ENCODE measurements around the gene DDX51.
"Not testable (repeated sequence)": the region's sequence is repeated elsewhere in the genome, so short reads cannot be mapped to it uniquely, and the experiment has no call there.

The DDX51 gene

DNA sequence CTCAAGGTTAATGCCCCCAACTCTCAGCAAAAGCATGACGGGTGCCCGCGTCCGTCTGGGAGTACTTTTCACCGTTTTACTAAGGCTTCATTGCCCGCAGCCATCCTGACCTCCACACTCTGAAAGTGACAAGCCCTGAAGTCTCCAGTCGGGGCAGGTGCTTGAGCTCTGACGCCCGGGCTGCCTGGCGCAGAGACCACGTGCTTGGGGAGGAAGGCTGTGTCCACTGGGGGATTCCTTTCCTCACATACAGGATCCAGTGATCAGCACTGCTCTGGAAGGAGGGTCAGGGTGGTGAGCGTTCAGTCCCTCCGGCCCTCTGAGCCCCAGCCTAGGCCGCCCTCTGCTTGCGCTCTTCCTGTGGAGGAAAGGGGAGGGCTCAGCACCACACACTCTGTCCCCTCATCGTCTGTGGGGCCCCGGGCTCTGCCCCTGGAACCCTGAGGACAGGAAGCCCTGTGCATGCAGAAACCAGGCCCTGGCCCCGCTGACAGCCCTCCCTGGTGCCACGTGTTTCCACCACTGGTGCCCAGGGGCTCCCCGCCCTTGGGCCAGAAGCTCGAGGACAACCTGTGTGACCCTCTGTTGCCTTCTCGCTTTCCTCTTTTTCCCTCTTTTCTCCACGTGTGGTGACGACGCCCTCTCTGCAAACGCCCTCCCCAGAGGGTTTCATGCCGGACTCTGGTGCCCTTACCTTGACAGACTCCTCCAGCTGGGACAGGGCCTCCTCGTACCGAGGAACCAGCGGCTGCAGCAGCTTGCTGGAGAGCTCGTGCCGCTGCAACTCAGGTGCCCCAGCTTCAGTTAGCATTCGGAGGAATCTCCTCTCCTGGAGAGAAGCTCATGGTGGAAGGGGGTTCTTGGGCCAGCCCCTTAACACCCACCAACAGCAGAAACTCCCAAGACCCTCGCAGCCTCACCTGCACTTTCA, 4.9 kb downstream of the DDX51 start:
- DNase-seq: no peak

DNA sequence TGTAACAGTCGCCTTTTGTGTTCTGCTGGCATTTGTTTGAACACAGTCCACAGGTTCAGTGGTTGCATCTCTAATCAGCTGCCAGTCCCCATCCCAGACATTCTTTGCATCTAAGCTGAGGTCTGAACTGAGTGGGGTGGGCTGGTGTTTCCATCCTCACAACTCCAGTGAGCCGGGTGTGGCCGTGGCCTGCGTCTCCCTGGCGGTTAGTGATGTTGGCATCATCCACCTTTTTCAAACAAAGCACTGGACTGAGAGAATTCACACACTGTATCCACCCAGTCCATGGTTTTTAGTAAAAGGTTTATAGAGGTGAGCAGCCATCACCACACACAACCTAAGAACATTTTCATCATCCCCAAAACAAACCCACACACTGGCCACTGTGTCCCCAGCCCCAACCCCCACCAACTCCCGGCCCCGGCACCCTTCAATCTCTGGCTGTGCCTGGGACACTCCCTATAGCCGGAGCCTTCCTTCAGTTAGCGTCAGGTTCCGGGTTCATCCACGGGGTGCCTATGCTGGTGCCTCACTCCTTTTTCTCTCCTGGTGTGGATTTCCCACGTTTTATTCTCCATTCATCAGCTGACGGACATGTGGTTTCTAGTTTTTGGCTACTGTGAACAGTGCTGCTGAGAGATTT, 6.5 kb downstream of the DDX51 start:
- no peak for DNase-seq

DNA sequence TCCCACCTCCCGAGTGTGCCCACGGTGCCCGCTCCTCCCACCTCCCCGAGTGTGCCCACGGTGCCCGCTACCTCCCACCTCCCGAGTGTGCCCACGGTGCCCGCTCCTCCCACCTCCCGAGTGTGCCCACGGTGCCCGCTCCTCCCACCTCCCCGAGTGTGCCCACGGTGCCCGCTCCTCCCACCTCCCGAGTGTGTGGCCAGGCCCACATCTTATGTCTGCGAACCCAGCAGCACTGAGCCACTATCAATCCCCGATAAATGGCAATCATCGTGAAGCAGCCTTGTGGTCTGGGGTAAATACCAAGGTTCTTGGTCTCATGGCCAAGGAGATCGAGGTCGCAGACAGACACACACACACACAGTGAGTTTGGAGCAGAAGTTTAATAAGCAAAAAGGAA, 7.9 kb downstream of the DDX51 start:
- DNase-seq: not testable (repeated sequence)

DNA sequence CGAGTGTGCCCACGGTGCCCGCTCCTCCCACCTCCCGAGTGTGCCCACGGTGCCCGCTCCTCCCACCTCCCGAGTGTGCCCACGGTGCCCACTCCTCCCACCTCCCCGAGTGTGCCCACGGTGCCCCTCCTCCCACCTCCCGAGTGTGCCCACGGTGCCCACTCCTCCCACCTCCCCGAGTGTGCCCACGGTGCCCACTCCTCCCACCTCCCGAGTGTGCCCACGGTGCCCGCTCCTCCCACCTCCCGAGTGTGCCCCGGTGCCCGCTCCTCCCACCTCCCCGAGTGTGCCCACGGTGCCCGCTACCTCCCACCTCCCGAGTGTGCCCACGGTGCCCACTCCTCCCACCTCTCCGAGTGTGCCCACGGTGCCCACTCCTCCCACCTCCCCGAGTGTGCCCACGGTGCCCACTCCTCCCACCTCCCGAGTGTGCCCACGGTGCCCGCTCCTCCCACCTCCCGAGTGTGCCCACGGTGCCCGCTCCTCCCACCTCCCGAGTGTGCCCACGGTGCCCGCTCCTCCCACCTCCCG, 9.4 kb downstream of the DDX51 start:
- DNase-seq: not testable (repeated sequence)

DNA sequence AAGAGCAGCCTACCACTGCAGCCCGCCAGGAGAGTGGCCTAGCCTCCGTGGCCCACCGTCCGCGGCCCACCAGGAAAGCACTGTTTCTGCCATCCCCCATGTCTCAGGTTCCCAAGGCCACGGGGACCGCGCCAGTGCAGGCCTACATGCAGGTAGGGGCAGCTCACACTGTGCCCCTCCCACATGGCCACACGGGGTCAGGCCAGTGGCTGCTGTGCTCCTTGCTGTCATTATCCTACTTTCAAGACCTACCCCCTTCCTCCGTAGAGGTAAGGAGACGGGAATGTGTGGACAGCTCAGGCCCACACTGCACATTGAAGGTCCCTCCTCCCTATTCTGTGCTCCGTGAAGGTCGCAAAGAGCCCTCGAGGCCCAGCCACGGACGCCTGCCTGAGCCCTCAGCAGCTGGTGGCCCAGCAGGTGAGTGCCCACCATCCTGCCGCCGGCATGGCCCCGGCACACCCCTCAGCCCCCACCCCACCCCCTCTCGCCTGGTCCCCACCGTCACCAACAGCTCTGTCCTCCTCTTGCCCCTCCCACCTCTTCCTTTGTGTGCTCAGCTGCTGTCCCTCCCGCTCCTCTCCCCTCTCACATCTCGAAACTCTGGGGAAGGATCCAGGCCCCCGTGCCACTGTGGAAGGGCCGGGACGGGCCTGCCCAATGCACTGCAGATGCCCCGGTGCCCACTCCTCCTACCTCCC, 10.0 kb downstream of the DDX51 start:
- DNase-seq: no peak

DNA sequence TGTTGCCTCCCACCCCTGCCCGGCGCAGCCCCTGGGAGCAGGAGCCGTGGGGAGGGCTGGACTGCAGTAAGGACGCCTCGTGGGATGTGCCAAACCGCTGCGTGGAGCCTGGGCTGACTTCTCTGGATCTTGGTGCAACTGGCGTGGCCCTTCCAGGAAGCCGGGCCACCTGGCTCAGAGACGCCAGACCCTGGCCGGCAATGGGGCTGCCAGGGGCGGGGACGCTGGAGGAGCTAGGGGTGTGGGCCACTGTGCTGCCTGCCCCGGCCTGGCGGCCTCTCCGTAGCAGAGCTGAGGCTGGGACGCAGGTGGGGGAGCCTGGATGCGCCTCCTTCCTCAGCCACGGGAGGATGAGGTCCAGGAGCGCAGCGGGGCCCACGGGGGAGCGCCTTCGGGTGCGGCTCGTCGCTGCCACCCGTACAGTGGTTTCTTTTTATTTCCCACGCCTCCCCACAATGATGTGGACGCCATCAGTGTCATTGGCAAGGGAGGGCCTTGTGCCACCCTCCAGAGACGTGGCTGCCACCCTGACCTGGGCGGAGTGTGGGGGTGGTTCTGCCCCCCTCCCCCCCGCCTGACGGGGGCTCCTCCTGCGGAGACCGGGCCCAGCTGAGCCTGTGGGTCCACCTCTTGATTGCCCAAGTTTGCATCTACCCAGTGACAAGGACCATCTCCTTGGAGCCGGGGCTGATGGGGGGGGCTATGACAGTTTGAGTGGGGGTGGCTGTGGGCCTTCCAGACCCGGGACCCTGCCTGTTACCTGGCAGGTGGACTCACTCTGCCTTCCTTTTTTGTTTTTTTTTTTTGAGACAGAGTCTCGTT, 11.3 kb downstream of the DDX51 start:
- DNase-seq: no peak

DNA sequence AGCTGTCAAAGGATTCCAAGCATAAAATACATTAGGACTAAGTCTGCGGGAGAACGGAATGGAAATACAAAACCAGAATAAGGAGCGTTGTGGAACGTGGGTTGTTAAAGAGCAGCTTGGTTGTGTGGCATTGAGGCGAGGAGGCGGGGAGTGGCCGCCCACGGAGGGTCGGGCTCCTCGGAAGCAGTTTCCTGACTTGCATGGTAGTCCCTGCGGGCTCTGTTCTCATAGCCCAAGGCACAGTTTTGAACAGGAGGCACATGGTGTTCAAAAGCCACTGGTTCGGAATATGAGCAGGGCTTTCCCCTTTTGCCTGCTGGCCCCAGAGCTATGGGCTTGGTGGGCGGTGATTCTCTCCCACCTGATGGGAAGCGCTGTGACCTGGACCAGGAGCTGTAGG, 12.2 kb downstream of the DDX51 start:
- DNase-seq: no peak

DNA sequence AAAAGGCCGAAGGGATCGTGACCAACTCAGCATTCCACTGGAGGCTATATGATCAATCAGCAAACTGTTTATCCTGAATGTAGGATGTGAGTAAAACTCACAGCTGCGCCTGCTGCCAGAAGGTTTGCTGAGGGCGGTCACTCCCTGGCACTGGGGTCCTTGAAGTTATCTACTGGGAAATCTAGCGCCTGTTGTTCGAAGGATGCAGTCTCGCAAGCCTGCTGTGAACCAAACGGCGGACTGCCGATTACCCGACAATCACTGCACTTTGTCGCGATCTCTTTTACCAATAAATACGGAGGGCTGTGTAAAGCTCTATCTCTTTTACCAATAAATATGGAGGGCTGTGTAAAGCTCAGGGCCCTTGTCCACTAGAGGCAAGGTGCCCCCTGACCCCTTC, 12.9 kb downstream of the DDX51 start:
- no peak for DNase-seq

DNA sequence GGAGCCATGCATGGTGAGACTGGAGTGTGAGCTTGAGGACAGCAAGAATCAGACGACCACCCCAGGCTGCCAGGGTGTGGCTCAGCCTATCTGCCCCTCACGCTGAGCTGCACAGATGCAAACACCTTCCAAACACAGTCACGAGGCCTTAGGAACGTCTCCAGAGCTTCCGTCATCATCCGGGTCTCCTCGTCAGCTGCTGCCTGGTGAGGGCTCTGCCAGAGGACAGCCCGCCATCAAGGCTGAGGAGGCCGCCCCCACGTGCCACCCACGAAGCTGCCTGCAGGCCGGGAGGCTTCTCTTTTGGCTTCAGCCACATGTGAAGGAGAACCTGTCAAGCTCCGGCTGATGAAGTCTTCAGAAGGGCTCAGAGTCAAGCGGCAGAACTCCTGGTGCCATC, 13.4 kb downstream of the DDX51 start:
- DNase-seq: no peak

DNA sequence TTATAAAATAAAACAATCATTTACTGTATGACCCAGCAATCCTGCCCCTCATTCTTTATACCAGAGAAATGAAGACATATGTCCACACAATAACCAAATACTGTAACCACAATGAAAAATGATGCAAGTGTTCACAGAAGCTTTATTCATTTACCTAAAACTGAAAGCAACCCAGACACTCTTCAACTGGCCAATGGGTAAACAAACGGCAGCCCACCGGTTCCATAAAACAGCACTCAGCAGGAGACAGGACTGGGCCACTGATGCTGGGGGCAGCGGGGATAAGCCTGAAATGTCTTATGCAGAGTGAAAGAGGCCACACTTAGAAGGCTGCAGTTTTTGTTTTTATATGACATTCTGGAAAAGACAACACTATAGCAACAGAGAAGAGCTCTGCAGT, 15.1 kb downstream of the DDX51 start:
- no peak for DNase-seq

DNA sequence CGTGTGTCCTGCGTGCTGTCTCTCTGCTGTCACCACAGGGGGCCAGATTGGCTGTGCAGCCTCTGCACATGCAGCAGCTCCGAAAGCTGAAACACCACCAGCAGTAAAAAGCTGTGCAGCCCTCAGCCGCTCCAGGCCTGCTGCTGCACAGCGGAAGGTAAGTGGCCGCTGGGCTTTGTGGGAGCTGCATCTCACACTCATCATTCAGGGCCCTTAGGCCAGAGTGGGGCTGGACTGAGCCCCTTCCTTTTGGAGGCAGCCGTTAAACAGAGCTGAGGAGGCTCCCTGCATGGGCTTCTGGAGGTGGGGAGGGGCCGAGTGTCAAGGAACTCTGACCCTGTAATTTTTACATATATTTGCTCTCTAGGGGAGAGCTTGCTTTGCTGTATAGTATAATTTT, 17.1 kb downstream of the DDX51 start:
- DNase-seq: no peak

DNA sequence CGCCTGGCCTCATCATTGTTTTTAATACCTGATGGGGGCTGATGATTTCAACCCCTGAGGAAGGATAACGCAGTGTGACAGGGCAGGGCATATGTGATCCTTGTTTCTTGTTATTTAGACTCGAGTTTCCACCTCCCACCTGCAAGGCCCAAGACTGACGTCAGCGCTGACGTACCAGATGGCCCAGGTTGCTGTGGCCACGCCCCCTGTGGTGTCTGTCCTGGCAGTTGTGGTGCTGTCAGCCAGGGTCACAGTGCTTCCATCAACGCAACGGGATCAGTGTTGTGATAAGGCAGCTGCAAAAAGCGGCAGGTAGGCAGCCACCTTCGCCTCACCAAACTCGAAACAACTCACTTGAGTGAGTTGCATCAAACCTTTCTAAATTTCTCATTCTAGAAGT, 18.4 kb downstream of the DDX51 start:
- DNase-seq: no peak

DNA sequence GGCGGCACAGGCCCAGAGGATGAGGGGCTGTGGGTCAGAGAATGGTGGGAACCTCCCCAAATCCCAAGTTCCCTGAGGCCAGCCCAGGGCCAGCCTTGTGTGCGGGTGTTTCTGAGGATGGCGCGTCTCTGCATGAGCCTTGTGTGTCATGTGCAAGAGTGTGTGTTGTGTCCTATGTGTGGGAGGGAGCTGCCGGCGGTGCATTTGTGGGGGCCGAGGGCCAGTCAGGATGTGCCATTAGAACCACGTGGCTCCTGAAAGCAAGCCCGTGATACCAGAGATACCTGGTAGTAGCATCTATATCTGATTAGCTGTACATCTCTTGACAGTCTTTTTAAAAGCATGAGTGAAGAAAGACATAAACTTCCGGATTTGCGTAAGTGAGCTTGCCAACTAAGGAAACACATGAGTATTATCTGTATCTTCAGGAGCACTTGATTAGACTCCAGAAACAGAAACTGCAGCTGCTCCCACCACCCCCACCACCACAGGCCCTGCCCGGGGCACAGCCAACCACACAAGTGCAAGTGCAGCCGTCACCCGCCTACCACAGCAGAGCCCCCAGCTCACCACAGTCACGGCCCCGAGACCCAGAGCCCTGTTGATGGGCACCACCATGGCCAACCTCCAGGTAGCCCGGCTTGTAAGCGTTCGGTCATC, 19.2 kb downstream of the DDX51 start:
- no peak for DNase-seq

DNA sequence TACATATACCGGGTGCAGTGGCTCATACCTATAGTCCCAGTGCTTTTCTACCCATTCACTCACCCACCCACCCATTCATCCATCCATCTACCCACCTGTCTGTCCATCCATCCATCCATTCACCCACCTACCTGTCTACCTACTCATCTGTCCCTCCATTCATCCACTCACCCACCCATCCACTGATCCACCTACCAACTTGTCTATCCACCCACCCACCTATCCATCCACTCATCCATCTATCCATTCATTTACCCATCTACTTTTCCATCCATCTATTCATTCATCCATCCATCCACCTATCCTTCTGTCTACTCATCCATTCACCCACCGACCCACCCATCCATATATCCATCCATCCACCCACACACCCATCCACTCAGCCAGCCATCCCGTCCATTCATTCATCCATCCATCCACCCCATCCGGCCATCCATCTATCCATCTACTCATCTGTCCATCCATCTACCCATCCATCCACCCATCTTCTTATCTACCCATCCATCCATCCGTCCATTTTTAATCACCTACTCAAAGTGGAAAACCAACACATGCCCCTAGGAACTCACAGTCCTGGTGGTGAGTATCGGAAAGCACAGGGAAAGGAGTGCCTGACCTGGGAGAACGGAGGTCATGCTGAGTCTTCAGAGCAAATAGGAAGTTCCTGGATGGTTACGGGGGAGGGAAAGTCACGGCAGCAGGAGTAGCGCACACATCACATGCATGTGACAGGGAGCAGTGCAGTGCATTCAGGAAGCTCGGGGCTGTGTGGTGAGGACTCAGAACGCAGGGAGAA, 20.0 kb downstream of the DDX51 start:
- DNase-seq: no peak

DNA sequence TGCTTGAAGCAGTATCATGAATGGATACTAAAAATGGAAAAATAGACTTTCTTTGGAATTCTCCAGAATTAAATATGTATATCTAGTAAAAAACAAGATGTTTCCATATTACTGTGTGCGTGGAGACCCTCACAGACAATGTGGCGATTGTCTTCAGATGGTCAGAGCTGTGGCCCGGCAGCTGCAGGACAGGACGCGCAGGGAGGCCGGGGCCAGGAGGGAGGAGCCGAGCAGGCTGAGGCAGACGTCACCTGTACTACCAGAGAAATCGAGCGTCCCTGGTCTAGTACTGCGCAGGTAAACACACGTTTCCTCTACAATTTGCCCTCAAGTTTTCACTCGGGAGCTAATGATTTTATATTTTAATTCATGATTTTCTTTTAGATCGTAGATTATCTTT, 22.8 kb downstream of the DDX51 start:
- DNase-seq: no peak

DNA sequence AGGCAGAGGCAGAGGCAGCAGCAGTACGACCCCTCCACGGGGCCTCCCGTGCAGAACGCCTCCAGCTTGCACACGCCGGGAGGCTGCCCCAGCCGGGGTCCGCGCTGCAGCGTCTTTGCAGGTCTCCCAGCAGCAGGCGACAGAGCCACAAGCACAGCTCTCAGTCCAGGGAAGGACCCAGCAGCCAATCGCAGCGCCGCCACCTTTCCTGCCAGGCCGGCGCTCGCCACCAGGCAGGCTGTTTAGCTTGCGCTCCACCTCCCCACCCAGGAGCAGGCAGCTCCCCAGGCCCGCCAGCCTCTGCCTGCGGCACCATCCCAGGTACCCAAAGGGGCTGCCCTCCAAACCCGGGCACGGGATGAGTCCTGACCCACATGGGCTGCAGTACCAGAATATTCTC, 25.2 kb downstream of the DDX51 start:
- DNase-seq: no peak

DNA sequence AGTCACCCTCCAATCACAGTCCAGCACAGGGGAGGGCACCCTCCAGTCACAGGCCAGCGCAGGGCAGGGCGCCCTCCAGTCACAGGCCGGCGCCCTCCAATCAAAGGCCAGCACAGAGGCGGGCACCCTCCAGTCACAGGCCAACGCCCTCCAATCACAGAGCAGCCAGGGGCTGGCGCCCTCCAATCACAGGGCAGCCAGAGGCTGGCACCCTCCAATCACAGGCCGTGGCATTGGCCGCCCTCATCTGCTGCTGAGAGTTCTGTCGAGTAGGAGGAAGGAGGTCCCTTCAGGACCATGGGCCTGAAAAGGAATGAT, 26.6 kb downstream of the DDX51 start:
- DNase-seq: no peak

DNA sequence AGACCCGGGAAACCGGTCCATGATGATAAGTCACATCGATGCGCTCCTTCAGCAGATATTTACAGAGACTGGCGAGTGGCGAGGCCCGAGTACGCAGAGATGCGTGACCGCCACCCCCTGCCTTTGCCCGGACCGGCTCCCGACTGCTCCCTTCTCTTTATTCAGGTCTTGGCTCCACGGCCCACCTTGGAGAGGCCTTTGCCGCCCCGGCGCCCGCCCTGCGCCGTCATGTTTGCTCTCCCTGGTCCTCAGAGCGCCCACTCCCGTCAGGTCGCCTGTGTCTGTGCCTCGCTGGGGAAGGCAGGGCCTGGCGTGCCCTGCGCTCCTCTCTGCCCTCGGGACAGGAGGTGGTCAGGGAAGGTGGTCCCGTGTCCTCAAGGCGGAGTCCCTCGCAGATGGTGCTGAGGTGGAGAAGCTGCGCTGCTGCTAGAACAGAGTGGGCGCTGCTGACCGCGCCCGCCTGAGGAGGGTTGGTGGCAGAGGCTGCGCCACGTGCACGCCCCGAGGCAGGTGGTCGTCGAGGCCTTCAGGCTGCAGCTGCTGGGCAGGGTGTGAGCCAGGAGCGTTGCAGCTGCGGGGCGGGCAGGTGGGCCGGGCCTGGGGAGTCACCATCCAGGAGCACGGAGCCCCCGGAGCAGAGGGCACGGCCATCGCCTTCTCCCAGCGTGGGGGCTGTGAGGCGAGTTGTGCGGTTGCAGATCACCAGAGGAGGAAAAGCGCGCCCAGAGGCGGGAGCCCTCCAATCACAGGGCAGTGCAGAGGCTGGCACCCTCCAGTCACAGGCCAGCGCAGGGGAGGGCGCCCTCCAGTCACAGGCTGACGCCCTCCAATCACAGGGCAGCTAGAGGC, 27.2 kb downstream of the DDX51 start:
- no peak for DNase-seq

DNA sequence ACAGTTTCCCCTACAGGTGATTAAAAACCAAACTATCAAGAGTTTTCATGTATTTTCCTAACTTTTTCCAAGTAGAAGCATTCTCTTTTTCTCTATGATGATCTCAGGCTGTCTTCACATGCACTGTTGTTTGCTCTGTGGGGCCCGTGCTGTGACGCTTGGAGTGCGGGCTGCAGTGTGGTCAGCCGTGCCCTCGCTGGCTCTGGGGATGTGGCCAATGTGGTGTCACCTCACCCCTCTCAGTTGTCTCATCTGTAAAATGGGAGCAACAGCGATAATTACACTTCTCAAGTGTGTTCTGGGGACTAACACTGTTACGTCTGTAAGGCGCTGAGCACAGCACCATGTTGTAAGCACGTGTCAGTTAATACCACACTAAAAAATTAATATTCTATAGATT, 28.6 kb downstream of the DDX51 start:
- DNase-seq: no peak

DNA sequence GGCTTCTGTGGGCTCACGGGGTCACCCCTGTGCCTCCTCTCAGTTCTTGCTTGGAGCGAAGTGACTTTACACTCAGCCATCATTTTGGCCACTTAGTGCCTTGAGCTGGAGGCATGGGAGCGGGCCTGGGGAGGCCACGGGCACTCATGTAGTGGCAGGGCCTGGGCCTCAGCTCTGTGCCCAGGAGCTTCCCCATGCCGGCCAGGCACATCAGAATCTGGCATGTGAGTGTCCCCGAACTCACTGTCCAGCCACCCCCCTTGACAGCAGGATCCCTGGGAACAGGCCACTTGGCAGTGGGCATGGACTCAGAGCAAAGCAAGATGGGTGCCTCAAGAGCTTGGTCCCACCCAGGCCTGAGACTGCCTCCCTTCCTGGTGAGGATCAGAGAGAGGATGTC, 29.5 kb downstream of the DDX51 start:
- DNase-seq: no peak
